Central memory CD8-positive, alpha-beta T cell (primary cell): ENCODE measurements around the gene ZNF570.
A peak's percentile ranks its signal among the peaks of the same experiment; 100 is the strongest.

ENCODE experiments used
- ATAC-seq: fragments of 150-1000 bp; cut with Tn5 transposase; replicated peaks from 2 replicates; pipeline ENCODE4 v1.10.0; 2022; ENCODE audit warnings: mild to moderate bottlenecking, moderate FRiP score, moderate number of reproducible peaks; ENCODE audit not compliant: poor library complexity, severe bottlenecking; ENCODE audit errors: extremely low read depth
- DNase-seq, 2 donors: peaks; one replicate each; pipeline ENCODE4 v3.0.0; 2021; ENCODE audit warnings: low spot score in 2 of 2
- H3K27ac Mint-ChIP-seq: one replicate; pipeline ENCODE4 v1.8.0; 2022; ENCODE audit warnings: low read depth, mild to moderate bottlenecking, moderate library complexity, mixed read lengths
- H3K27me3 Mint-ChIP-seq: one replicate; pipeline ENCODE4 v1.8.0; 2022; ENCODE audit warnings: mixed read lengths
- H3K36me3 Mint-ChIP-seq: one replicate; pipeline ENCODE4 v1.8.0; 2022; ENCODE audit warnings: mild to moderate bottlenecking, moderate library complexity, mixed read lengths; ENCODE audit not compliant: insufficient read depth
- H3K4me1 Mint-ChIP-seq: one replicate; pipeline ENCODE4 v1.8.0; 2022; ENCODE audit warnings: mixed read lengths
- H3K4me3 Mint-ChIP-seq: one replicate; pipeline ENCODE4 v1.8.0; 2022; ENCODE audit warnings: mild to moderate bottlenecking, moderate library complexity, mixed read lengths
- H3K9me3 Mint-ChIP-seq: one replicate; pipeline ENCODE4 v1.8.0; 2022; ENCODE audit warnings: mixed read lengths

Gene ZNF570

DNA sequence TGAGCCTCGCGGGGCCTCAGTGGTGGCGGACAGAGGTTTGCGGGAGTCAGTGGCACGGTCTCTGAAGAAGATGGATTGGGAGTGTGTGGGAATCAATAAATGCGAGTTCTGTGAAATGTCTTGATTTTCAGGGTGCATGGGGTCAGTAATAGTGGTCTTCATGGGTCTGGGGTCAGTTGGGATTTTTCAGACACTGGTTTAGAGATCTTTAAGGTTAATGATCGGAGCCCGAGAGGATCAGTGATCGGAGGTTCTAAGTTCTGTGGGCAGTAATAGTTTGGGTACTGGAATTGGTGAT is 38.0 kb downstream of the ZNF570 start:
- Mint-ChIP-seq H3K27me3 (no peaks in the 10 kb centered on the region), H3K9me3 (peaks cover 15% of the 10 kb centered on the region), H3K4me1 (no peaks in the 10 kb centered on the region), H3K27ac (no peak overlapping the region), H3K4me3 (no peak overlapping the region), H3K36me3 (no peaks in the 10 kb centered on the region)
- DNase-seq = no peak
- no peak for ATAC-seq

DNA sequence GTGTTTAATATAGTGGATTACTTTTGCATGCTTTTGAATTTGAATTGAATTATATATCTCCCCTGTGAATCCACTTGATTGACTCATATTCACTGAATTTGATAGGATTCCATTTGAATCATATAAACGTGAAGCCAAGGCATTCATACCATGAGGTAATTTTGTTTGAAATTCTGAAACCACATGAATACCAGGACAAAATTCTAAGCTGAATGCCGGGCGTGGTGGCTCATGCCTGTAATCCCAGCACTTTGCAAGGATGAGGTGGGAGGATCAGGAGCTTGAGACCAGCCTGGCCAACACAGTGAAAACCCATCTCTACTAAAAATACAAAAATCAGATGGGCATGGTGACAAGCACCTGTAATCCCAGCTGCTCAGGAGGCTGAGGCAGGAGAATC is 42.0 kb downstream of the ZNF570 start:
- H3K4me3 Mint-ChIP-seq = no peak overlapping the region
- no peaks in the 10 kb centered on the region for H3K27me3 Mint-ChIP-seq
- H3K4me1 Mint-ChIP-seq = peaks cover 6% of the 10 kb centered on the region
- peaks cover 11% of the 10 kb centered on the region for H3K9me3 Mint-ChIP-seq
- ATAC-seq = no peak
- no peak for DNase-seq
- peaks cover 3% of the 10 kb centered on the region for H3K36me3 Mint-ChIP-seq
- H3K27ac Mint-ChIP-seq = no peak overlapping the region

DNA sequence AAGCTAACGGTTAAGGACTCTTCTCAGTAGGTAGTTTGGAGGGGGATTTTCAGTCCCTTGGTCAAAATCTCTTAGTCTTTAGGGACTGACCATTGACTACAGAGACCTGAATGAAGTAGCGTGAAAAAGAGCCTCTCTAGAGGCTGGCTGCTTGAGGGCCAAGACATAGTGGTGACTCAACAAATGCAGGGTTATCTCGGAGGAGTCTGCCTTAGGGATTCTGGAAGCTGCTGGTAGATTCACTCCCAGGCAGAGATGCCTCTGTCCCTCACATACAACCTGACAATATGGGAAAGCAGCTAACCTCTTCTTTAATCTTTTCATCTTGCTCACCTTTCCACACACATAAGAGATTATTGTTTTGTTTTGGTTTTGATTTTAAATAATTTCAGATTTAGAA is 42.7 kb downstream of the ZNF570 start:
- H3K9me3 Mint-ChIP-seq = peaks cover 11% of the 10 kb centered on the region
- ATAC-seq = no peak
- no peak overlapping the region for H3K27ac Mint-ChIP-seq
- no peak for DNase-seq
- no peak overlapping the region for H3K4me3 Mint-ChIP-seq
- peaks cover 6% of the 10 kb centered on the region for H3K4me1 Mint-ChIP-seq
- no peaks in the 10 kb centered on the region for H3K27me3 Mint-ChIP-seq
- H3K36me3 Mint-ChIP-seq = peaks cover 5% of the 10 kb centered on the region

DNA sequence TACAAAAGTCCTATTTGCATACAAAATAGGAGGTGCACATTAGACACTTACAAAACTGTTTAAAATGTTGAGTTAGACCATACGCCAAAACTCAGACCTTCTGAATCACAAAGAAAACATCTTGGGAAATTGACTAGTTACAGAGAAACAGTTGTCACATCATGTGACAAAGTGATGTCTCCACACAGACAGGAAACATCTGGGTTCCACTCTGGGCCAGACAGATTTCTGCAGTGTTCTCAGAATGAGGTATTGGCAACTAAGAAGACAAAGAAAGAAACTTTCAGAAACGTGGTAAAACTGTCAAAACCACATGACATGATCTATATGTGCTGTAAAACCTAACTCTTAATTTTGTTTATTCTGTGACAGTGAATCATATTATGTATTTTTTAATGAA is 44.2 kb downstream of the ZNF570 start:
- Mint-ChIP-seq H3K4me3 (no peak overlapping the region), H3K36me3 (peaks cover 8% of the 10 kb centered on the region), H3K27me3 (no peaks in the 10 kb centered on the region), H3K4me1 (peaks cover 6% of the 10 kb centered on the region), H3K27ac (peak overlapping the region; percentile 75), H3K9me3 (peaks cover 11% of the 10 kb centered on the region)
- DNase-seq (no peak), ATAC-seq (peak; percentile 46)

DNA sequence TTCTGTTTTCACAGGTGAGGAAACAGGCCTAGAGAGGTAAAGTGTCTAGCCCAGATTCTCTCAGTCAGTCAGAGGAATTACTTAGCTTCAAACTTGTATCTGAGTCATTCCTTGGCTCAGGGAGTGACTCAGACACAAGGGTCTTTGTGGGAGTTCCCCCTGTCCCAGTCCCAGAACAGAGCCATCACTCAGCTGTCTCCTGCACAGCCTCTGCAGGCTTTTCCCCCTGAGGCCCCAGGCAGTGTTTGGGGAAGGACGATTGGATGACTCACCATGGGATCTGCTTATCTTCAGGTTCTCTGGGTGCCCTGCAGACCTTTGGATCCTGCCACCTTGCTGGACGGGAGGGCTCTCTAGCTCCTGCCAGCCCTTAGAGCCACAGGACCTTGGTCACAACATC is 50.7 kb downstream of the ZNF570 start:
- H3K9me3 Mint-ChIP-seq = peaks cover 11% of the 10 kb centered on the region
- no peak for ATAC-seq
- no peak for DNase-seq
- H3K36me3 Mint-ChIP-seq = peaks cover 7% of the 10 kb centered on the region
- H3K27ac Mint-ChIP-seq = no peak overlapping the region
- no peaks in the 10 kb centered on the region for H3K4me1 Mint-ChIP-seq
- no peaks in the 10 kb centered on the region for H3K27me3 Mint-ChIP-seq
- H3K4me3 Mint-ChIP-seq = no peak overlapping the region

DNA sequence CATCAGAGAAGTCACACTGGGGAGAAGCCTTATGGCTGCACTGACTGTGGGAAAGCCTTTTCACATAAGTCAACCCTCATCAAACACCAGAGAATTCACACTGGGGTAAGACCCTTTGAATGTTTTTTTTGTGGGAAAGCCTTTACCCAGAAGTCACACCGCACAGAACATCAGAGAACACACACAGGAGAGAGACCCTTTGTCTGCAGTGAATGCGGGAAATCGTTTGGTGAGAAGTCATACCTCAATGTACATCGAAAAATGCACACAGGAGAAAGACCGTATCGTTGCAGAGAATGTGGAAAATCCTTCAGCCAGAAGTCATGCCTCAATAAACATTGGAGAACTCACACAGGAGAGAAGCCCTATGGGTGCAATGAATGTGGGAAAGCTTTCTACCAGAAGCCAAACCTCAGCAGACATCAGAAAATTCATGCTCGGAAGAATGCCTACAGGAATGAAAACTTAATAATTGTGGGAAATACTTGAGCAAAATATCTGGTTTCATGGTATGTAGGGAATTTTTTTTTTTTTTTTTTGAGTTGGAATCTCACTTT is 68.3 kb downstream of the ZNF570 start:
- H3K27ac Mint-ChIP-seq = no peak overlapping the region
- no peaks in the 10 kb centered on the region for H3K27me3 Mint-ChIP-seq
- H3K4me3 Mint-ChIP-seq = no peak overlapping the region
- no peaks in the 10 kb centered on the region for H3K4me1 Mint-ChIP-seq
- ATAC-seq (no peak), DNase-seq (no peak)
- peaks cover 29% of the 10 kb centered on the region for H3K9me3 Mint-ChIP-seq
- H3K36me3 Mint-ChIP-seq = peaks cover 31% of the 10 kb centered on the region
